ENCODE data around the gene CD86.

CD86 gene

GRCh38 chr3:122094125-122094524 lies 39.0 kb downstream of the CD86 start:
- TF ChIP-seq CTCF (IDR thresholded peaks at IDR 0.05), result no peak
- H3K4me1 ChIP-seq (ENCODE audit: control insufficient read depth in 1 of 2, insufficient read depth in 1 of 2, low read depth in 1 of 2, low read length in 1 of 2), result peaks cover 0 to 12% of the 10 kb centered on the region in 2 experiments
- no peak overlapping the region for H3K27ac ChIP-seq
- no peaks in the 10 kb centered on the region for H3K9me3 ChIP-seq
- H3K36me3 ChIP-seq, result no peaks in the 10 kb centered on the region
- H3K27me3 ChIP-seq, result peaks cover 19% of the 10 kb centered on the region
- no peak overlapping the region for H3K4me3 ChIP-seq (ENCODE audit: low read depth in 1 of 2, low read length in 1 of 2)

GRCh38 chr3:122094693-122095092 lies 39.5 kb downstream of the CD86 start:
- Histone ChIP-seq H3K4me1 (ENCODE audit: control insufficient read depth in 1 of 2, insufficient read depth in 1 of 2, low read depth in 1 of 2, low read length in 1 of 2) (peaks cover 0 to 8% of the 10 kb centered on the region in 2 experiments), H3K9me3 (no peaks in the 10 kb centered on the region), H3K27me3 (peaks cover 19% of the 10 kb centered on the region), H3K4me3 (ENCODE audit: low read depth in 1 of 2, low read length in 1 of 2) (no peak overlapping the region), H3K27ac (no peak overlapping the region), H3K36me3 (no peaks in the 10 kb centered on the region)
- TF ChIP-seq CTCF (IDR thresholded peaks at IDR 0.05), result no peak

DNA sequence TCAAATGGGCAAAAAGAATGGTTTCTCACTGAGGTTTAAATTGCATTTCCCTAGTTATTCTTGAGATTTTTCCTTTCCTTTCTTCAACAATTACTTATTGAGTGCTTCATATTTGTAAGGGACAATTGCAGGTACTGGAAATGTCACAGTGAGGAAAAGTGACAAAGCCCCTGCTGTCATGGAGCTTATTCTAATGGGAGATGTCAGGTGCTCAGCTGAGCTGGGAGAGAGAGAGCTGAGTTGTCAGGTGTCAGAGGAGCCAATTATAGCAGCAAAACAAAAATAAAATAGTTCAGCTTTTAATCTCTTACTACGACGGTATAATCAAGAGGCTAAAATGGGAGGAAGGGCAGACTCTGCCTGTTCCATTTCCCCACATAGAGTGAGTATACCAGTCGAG lies 42.0 kb downstream of the CD86 start:
- H3K4me1 ChIP-seq (ENCODE audit: control insufficient read depth in 1 of 2, insufficient read depth in 1 of 2, low read depth in 1 of 2, low read length in 1 of 2), result peaks cover 6 to 31% of the 10 kb centered on the region in 2 experiments
- TF ChIP-seq CTCF (IDR thresholded peaks at IDR 0.05), result no peak
- no peaks in the 10 kb centered on the region for H3K9me3 ChIP-seq
- H3K36me3 ChIP-seq, result no peaks in the 10 kb centered on the region
- H3K27ac ChIP-seq, result no peak overlapping the region
- H3K4me3 ChIP-seq (ENCODE audit: low read depth in 1 of 2, low read length in 1 of 2), result no peak overlapping the region
- H3K27me3 ChIP-seq, result peaks cover 19% of the 10 kb centered on the region

GRCh38 chr3:122098611-122099010 lies 43.4 kb downstream of the CD86 start:
- TF ChIP-seq CTCF (IDR thresholded peaks at IDR 0.05), result no peak
- H3K27ac ChIP-seq, result no peak overlapping the region
- no peaks in the 10 kb centered on the region for H3K36me3 ChIP-seq
- H3K4me1 ChIP-seq (ENCODE audit: control insufficient read depth in 1 of 2, insufficient read depth in 1 of 2, low read depth in 1 of 2, low read length in 1 of 2), result peaks cover 9 to 31% of the 10 kb centered on the region in 2 experiments
- H3K27me3 ChIP-seq, result peaks cover 19% of the 10 kb centered on the region
- H3K9me3 ChIP-seq, result no peaks in the 10 kb centered on the region
- H3K4me3 ChIP-seq (ENCODE audit: low read depth in 1 of 2, low read length in 1 of 2), result no peak overlapping the region

- Histone ChIP-seq H3K9me3 (no peaks in the 10 kb centered on the region), H3K4me1 (ENCODE audit: control insufficient read depth in 1 of 2, insufficient read depth in 1 of 2, low read depth in 1 of 2, low read length in 1 of 2) (peaks cover 9 to 31% of the 10 kb centered on the region in 2 experiments), H3K4me3 (ENCODE audit: low read depth in 1 of 2, low read length in 1 of 2) (no peak overlapping the region), H3K27me3 (peaks cover 19% of the 10 kb centered on the region), H3K27ac (no peak overlapping the region), H3K36me3 (no peaks in the 10 kb centered on the region)
- TF ChIP-seq CTCF (IDR thresholded peaks at IDR 0.05), result no peak
Observed at GRCh38 chr3:122099255-122099654, 44.1 kb downstream of the CD86 start.

DNA sequence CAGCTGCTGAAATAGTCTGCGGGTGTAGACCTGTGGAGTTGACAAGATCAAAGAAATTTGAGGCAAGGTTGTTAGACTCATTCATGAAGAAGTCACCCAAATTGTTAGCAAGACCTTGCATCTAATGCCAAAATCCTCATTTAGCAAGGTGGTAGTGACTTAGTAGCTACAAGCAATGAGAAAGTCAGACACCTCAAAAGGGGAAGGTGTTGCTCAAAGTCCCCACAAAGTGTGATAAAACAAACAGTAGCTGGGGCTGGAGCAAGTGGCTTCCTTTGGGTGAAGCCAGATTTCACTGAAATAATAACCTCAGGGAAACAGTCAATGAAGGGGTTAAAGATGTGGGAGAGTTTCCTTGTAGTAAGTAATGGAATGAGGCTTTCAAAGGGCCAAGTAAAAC lies 44.9 kb downstream of the CD86 start:
- H3K4me1 ChIP-seq (ENCODE audit: control insufficient read depth in 1 of 2, insufficient read depth in 1 of 2, low read depth in 1 of 2, low read length in 1 of 2), result peaks cover 9 to 31% of the 10 kb centered on the region in 2 experiments
- H3K27ac ChIP-seq, result no peak overlapping the region
- no peak overlapping the region for H3K4me3 ChIP-seq (ENCODE audit: low read depth in 1 of 2, low read length in 1 of 2)
- H3K27me3 ChIP-seq, result peaks cover 19% of the 10 kb centered on the region
- no peak for TF ChIP-seq CTCF (IDR thresholded peaks at IDR 0.05)
- H3K36me3 ChIP-seq, result no peaks in the 10 kb centered on the region
- no peaks in the 10 kb centered on the region for H3K9me3 ChIP-seq

Data from neutrophil (primary cell).